ENCODE results near the gene NDUFV2.

NDUFV2 gene

DNA sequence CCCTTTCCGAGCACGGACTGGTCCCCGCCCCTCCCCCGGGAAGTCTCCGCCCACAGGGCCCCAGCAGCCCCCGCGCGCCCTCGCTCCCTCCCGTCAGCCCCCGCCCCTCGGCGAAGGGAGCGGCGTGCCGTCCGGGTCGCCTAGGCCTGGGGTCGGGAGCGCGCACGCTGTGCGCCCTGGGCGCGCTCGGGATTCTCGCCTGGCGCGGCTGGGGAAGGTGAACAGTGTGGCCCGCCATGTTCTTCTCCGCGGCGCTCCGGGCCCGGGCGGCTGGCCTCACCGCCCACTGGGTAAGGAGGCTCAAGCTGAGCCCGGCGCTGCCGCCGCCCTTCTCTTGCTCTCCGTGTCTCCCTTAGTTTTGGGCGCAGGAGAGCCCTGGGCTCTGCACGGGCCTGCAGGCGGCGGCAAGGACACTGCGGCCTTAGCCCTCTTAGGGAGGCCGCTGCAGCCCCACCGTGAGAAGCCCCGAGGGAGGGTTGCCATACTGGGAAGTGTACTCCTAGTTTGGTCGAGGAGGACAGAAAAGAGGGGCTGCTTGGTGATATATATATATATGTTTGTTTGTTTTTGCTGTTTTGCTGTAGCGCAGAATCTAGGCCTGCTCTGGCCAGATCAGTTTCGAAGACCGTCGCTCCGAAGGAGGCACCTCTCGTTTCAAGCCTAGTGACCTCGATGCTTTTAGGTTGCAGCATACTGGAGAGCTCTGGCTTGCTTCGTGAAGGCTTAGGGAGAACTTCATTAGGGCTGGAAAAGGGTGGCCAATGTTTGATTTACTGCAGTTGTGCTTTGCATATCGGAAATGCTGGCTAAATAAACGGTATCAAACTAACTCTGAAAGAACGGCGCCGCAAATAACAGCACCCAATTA, at the start of gene NDUFV2:
Gene NDUFV2, plus strand, starts transcription at position 192 of the 868 bp plus-strand sequence. Its CDS starts 45 bp downstream, at position 237.
- in situ Hi-C loops (cut with MboI; ENCODE audit: low sequenced_read_pairs): no loop called here

DNA sequence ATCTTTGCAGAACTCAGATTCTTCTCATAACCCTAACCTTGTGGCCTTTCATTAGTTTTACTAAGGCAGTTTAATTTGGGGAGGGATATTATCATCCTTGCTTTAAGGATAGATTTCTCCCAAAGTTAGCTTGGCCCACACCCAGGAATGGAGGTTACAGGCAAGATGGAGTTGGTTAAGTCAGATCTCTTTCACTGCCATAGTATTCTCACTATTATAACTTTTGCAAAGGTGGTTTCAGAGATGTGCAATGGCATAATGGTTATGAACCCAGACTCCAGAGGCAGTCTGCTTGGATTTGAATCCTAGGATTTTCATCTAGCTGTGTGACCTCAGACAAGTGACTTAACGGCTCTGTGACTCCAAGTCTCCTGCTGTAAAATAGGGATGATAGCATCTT, 48.7 kb upstream of the NDUFV2 start:
- in situ Hi-C loops (cut with MboI; ENCODE audit: low sequenced_read_pairs): loop anchor here (25.0 kb wide), 1 partner anchor 458 kb away; no protein-coding TSS in a partner anchor

GRCh38 chr18:9055185-9055584, 47.3 kb upstream of the NDUFV2 start:
- in situ Hi-C loops (cut with MboI; ENCODE audit: low sequenced_read_pairs): loop anchor here (25.0 kb wide), 1 partner anchor 457 kb away; no protein-coding TSS in a partner anchor

GRCh38 chr18:9055626-9056025, 46.9 kb upstream of the NDUFV2 start:
- in situ Hi-C loops (cut with MboI; ENCODE audit: low sequenced_read_pairs): loop anchor here (25.0 kb wide), 1 partner anchor 457 kb away; no protein-coding TSS in a partner anchor

DNA sequence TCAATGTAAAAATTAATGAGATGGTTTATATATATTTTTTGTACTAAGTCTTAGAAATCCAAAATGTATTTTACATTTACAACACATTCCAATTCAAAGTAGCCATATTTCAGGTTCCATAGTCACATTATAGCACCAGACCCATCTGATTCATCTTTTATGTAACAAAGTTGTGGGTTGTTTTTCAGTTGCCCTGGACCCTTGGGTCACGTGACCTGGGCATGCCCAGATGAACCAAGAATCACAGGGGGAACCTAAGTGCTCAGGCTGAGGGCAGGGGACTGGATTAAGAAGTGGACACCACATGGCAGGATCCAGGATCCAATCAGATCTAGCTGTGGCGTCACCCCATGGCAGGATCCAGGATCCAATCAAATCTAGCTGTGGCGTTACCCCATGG, 44.9 kb upstream of the NDUFV2 start:
- in situ Hi-C loops (cut with MboI; ENCODE audit: low sequenced_read_pairs): loop anchor here (25.0 kb wide), 1 partner anchor 455 kb away; no protein-coding TSS in a partner anchor

DNA sequence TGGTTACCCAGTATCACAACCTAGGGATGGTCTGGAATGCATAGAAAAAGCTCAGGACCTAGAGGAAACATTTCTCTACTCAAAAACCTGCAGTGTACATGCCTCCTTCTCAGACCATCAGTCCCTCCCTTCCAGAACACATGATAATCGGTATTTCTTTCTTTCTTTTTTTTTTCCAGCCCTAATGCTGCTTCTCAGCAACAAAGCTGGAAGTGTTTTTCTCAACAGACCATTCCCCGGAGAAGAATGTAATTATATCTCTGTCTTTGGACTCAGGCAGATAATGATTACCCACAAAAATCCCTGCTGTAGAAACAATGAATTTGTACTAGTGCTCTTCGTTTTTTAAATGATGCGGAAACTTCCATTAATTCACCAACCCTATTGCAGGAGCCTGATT, 44.1 kb upstream of the NDUFV2 start:
- in situ Hi-C loops (cut with MboI; ENCODE audit: low sequenced_read_pairs): loop anchor here (25.0 kb wide), 1 partner anchor 454 kb away; no protein-coding TSS in a partner anchor

GRCh38 chr18:9062418-9062751, 40.1 kb upstream of the NDUFV2 start:
- in situ Hi-C loops (cut with MboI; ENCODE audit: low sequenced_read_pairs): loop anchor here (25.0 kb wide), 1 partner anchor 450 kb away; no protein-coding TSS in a partner anchor

DNA sequence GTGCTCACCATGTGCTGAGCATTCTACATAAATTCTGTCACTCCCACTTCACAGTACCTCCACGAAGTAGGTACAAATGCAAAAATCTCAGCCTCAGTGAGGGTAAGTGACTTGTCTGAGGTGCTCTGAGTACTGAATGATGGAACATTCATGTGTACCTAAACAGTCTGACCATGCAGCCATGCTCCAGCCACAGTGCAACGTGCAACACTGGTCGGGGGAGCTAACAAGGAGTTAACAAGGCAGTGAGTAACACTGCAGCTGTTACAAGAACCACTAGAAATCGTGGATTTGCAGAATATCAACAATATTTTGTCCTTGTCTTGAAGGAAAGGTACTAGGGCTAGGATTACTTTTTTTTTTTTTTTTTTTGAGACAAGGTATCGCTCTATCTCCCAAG, 36.6 kb upstream of the NDUFV2 start:
- in situ Hi-C loops (cut with MboI; ENCODE audit: low sequenced_read_pairs): loop anchor here (25.0 kb wide), 1 partner anchor 446 kb away; no protein-coding TSS in a partner anchor

DNA sequence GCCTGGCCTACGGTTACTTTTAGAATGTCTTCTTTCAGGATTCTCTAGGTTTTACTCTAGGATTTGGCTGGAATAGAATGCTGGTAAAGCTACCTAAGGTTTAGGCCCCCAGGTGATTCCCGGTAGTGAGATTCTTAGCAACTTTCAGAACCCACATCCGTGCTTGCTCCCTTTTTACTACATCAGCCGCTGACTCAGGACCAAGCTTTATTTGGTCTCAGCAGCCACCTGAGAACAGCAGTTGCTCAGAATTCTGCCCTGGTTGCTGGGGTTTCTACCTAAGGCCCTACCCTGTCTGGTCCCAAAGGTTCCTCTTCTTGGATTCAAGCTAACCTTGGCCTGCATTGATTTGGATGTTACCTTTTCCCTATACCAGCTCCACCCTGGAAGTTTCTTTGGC, 36.1 kb upstream of the NDUFV2 start:
- in situ Hi-C loops (cut with MboI; ENCODE audit: low sequenced_read_pairs): loop anchor here (25.0 kb wide), 1 partner anchor 446 kb away; no protein-coding TSS in a partner anchor

DNA sequence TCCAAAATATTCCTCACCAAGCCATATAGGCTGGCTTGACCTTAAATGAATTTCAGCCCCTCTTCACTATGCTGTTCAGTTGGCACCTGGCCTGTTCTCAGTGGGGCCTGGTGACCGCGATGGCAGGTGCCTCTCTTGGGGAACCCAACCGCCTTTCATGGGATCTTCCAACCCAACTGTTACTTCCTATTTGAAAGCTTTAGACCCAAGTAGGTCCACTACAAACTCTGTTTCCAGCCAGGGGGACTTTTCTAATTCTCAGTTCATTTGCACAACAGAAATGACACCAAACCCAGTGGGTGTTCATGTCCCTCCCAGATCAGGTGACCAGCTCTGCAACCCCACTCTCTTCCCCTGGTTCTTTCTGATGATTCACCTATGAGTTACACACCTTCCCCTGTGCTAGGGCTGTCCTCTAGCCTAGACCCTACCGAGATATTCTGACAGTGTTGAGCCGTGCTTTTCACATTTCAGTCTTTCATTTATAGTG, 35.6 kb upstream of the NDUFV2 start:
- in situ Hi-C loops (cut with MboI; ENCODE audit: low sequenced_read_pairs): loop anchor here (25.0 kb wide), 1 partner anchor 445 kb away; no protein-coding TSS in a partner anchor

GRCh38 chr18:9067823-9068222, 34.7 kb upstream of the NDUFV2 start:
- in situ Hi-C loops (cut with MboI; ENCODE audit: low sequenced_read_pairs): loop anchor here (25.0 kb wide), 1 partner anchor 444 kb away; no protein-coding TSS in a partner anchor

DNA sequence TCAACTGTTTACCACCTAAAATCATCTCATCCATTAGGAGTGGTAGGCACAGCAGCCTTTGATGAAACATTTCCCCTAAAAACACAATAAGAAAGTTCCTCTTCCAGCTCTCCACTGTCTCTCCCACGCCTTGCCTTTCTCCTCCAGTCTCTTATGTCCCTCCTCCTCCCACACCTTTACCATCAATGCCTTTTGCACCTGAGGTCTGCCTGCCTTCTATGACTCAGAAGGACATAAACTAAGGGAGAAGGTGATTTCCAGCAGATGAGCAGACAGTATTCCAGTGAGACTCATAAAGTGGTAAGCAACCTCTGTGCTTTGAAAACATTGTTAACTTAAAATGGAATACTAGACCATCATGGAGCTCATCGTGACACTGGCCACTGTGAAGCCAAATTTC, 34.2 kb upstream of the NDUFV2 start:
- in situ Hi-C loops (cut with MboI; ENCODE audit: low sequenced_read_pairs): loop anchor here (25.0 kb wide), 1 partner anchor 444 kb away; no protein-coding TSS in a partner anchor

GRCh38 chr18:9069601-9070000, 32.9 kb upstream of the NDUFV2 start:
- in situ Hi-C loops (cut with MboI; ENCODE audit: low sequenced_read_pairs): loop anchor here (25.0 kb wide), 1 partner anchor 443 kb away; no protein-coding TSS in a partner anchor

DNA sequence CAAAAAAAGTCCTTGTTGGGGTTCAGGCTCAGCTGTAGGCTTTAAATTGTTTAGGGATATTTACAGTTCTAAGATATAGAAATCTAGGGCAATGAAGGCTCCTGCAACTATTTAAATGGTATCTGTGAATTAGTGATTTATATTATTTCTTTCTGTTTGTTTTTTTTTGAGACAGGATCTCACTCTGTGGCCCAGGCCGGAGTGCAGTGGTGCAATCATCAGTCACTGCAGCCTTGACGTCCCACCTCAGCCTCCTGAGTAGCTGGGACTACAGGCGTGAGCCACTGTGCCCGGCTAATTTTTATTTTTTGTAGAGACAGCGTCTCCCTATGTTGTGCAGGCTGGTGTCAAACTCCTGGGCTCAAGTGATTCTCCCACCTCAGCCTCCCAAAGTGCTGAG, 32.3 kb upstream of the NDUFV2 start:
- in situ Hi-C loops (cut with MboI; ENCODE audit: low sequenced_read_pairs): loop anchor here (10.0 to 25.0 kb wide), 2 partner anchors 75 to 442 kb away; no protein-coding TSS in a partner anchor

DNA sequence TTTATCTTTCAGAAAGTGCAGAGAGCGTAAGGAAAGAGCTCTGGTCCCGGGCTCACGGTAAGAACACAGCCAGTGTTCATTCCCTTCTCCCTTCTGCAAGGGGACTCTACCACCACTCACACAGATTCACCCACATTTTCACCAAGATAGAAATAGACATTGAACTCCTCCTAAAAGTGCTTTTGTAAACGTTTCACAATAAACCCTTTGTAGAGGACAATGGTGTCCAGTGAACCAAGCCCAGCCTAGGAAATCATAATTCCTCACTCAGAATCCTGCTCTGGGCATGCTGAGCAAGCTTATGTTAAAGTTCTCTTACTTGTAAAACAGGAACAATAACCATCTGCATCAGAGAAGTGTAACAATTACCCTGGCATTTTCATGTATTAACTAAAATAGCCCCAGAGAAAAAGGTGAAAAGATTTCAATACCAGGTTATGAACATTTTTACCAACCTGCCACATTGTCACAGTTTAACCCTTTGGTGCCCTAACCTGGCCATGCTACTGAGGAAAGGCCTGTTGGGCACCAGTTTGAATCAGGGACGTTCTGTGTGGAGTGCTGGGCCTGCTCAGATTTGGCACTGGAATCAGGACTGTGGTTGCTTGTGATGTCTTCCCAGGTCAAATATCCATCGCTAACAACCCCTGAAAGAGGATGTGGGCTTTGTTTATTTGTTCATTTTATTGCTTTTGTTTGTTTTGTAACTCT, 22.5 kb upstream of the NDUFV2 start:
- in situ Hi-C loops (cut with MboI; ENCODE audit: low sequenced_read_pairs): loop anchor here (10.0 kb wide), 1 partner anchor 65 kb away; no protein-coding TSS in a partner anchor

DNA sequence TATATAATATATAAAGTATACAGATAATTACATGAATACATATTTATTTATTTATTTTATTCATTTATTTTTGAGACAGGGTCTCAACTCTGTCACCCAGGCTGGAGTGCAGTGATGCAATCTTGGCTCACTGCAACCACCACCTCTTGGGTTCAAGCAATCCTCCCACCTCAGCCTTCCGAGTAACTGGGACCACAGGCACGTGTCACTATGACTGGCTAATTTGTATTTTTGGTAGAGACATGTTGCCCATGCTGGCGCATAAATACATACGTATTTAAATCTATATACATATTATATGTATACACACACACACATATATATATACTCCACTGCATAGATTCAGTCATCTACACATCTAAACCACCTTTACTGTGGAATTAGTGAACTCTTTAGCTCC, 20.6 kb upstream of the NDUFV2 start:
- in situ Hi-C loops (cut with MboI; ENCODE audit: low sequenced_read_pairs): no loop called here

GRCh38 chr18:9082711-9083510, 19.6 kb upstream of the NDUFV2 start:
- in situ Hi-C loops (cut with MboI; ENCODE audit: low sequenced_read_pairs): no loop called here

- in situ Hi-C loops (cut with MboI; ENCODE audit: low sequenced_read_pairs): no loop called here
These were observed 16.5 kb upstream of the NDUFV2 start for GRCh38 chr18:9086015-9086414.

GRCh38 chr18:9086624-9087023, 15.9 kb upstream of the NDUFV2 start:
- in situ Hi-C loops (cut with MboI; ENCODE audit: low sequenced_read_pairs): no loop called here

DNA sequence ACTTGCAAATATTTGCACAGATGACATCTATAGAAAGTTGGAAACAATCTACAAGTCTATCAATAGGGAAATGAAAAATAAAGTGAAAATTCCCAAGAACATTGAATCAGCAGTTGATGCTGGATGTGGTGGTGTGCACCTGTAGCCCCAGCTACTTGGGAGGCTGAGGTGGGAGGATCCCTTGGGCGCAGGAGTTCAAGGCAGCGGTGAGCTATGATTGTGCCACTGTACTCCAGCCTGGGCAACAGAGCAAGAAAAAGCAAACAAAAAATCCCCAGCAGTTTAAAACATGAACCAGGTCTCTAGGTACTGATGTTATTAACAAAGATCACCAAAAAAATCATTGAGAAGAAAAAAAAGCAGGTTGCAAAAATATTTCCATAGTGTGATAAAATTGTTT, 15.4 kb upstream of the NDUFV2 start:
- in situ Hi-C loops (cut with MboI; ENCODE audit: low sequenced_read_pairs): no loop called here
